Tibial nerve (tissue), 4 donors: ENCODE data around the gene NCK2. TPM values are rescaled to one million over a fixed set of nuclear protein-coding genes. Genes with fewer than 3 reads are reported as not detected.
"Not testable (repeated sequence)": the region's sequence is repeated elsewhere in the genome, so short reads cannot be mapped to it uniquely, and the experiment has no call there.

ENCODE experiments used
- DNase-seq, 2 donors: peaks; one replicate each; pipeline ENCODE4 v3.0.0-alpha.2; 2019; ENCODE audit warnings: low spot score in 2 of 2
- H3K27ac ChIP-seq, 4 donors: fragments of 200-600 bp; sonication (generic) in 3 of 4; one replicate each; pipeline ENCODE4 v1.5.1; 2017 to 2019; ENCODE audit warnings: mild to moderate bottlenecking in 1 of 4
- H3K27me3 ChIP-seq, 2 donors: fragments of 200-600 bp; sonication (generic) in 1 of 2; one replicate each; pipeline versions ENCODE4 v1.5.1 to v1.6.0; 2017 to 2019
- H3K36me3 ChIP-seq, 3 donors: fragments of 200-600 bp; sonication (generic); one replicate each; pipeline ENCODE4 v1.5.1; 2018 to 2019
- H3K4me1 ChIP-seq, 4 donors: fragments of 200-600 bp; sonication (generic) in 3 of 4; one replicate each; pipeline ENCODE4 v1.5.1; 2017 to 2019
- H3K4me3 ChIP-seq, 4 donors: fragments of 200-600 bp; sonication (generic) in 3 of 4; one replicate each; pipeline ENCODE4 v1.5.1; 2017 to 2019; ENCODE audit warnings: mild to moderate bottlenecking in 1 of 4, moderate library complexity in 1 of 4
- H3K9me3 ChIP-seq, 4 donors: fragments of 200-600 bp; sonication (generic) in 3 of 4; one replicate each; pipeline ENCODE4 v1.5.1; 2017 to 2019
- CTCF ChIP-seq, 5 experiments: fragments of 200-600 bp in 3 of 5; fragments of 450-650 bp in 2 of 5; sonication (generic) in 3 of 5; IDR thresholded peaks; one replicate each; pipeline ENCODE4 v1.5.1; 2016 to 2019; ENCODE audit warnings: antibody characterized with exemption in 5 of 5, mild to moderate bottlenecking in 3 of 5, moderate library complexity in 2 of 5
- EP300 ChIP-seq, 2 donors: sonication (generic); formaldehyde crosslinking; IDR thresholded peaks; one replicate each; pipeline ENCODE4 v1.6.1; 2017; ENCODE audit warnings: antibody characterized with exemption in 2 of 2, mild to moderate bottlenecking in 1 of 2
- POLR2A ChIP-seq, 2 donors: fragments of 450-650 bp; IDR thresholded peaks; one replicate each; pipeline ENCODE4 v1.6.1; 2017; ENCODE audit warnings: antibody characterized with exemption in 2 of 2, mild to moderate bottlenecking in 2 of 2, moderate library complexity in 2 of 2
- WGBS, 2 donors: methylation state at CpG; one replicate each; pipeline ENCODE4 v1.1.5; 2018; 5-methylcytosine and 5-hydroxymethylcytosine counted together
- total RNA-seq, 4 donors: library from RNA; depleted of rRNA; stranded (reverse); fragments of >200 nt; gene quantifications; one replicate each; pipeline ENCODE4 v1.1.0, GENCODE V29; 2016

NCK2 gene
- total RNA-seq, 4 donors from 2014 or later, result 22.6 to 35.9 (median 28.1) TPM

GRCh38 chr2:105755895-105756294 is 11.2 kb downstream of the NCK2 start:
- TF ChIP-seq EP300 (IDR thresholded peaks at IDR 0.05) (no peak), POLR2A (IDR thresholded peaks at IDR 0.05) (no peak), CTCF (IDR thresholded peaks at IDR 0.05) (no peak)
- no peaks in the 10 kb centered on the region for H3K36me3 ChIP-seq
- DNase-seq, result no peak
- 43 to 52% methylated on average over 4 of the region's 4 CpGs for WGBS, 2 donors
- peaks cover 0 to 41% (median 11%) of the 10 kb centered on the region in 4 donors for H3K4me1 ChIP-seq
- no peak overlapping the region for H3K4me3 ChIP-seq
- H3K27me3 ChIP-seq, result no peaks in the 10 kb centered on the region
- no peaks in the 10 kb centered on the region for H3K9me3 ChIP-seq
- no peak overlapping the region for H3K27ac ChIP-seq

- Histone ChIP-seq H3K36me3 (no peaks in the 10 kb centered on the region), H3K4me1 (peaks cover 0 to 42% (median 13%) of the 10 kb centered on the region in 4 donors), H3K4me3 (no peak overlapping the region), H3K27me3 (no peaks in the 10 kb centered on the region), H3K9me3 (no peaks in the 10 kb centered on the region), H3K27ac (no peak overlapping the region)
- WGBS, 2 donors, result 77 to 82% methylated on average over 4 of the region's 4 CpGs
- TF ChIP-seq EP300 (IDR thresholded peaks at IDR 0.05), result no peak
- no peak for TF ChIP-seq CTCF (IDR thresholded peaks at IDR 0.05)
- TF ChIP-seq POLR2A (IDR thresholded peaks at IDR 0.05), result no peak
- no peak for DNase-seq
Observed at GRCh38 chr2:105756435-105756834, 11.7 kb downstream of the NCK2 start.

GRCh38 chr2:105756865-105757264 is 12.2 kb downstream of the NCK2 start:
- 82 to 85% methylated on average over 10 of the region's 10 CpGs for WGBS, 2 donors
- not testable (repeated sequence) for H3K27ac ChIP-seq, H3K4me3 ChIP-seq, H3K9me3 ChIP-seq, H3K36me3 ChIP-seq, DNase-seq, H3K27me3 ChIP-seq
- H3K4me1 ChIP-seq, result peaks cover 0 to 44% (median 15%) of the 10 kb centered on the region in 4 donors

GRCh38 chr2:105757433-105757832 is 12.7 kb downstream of the NCK2 start:
- Histone ChIP-seq H3K4me3 (no peak overlapping the region), H3K27me3 (no peaks in the 10 kb centered on the region), H3K9me3 (no peaks in the 10 kb centered on the region), H3K27ac (no peak overlapping the region), H3K4me1 (peaks cover 0 to 44% (median 20%) of the 10 kb centered on the region in 4 donors), H3K36me3 (no peaks in the 10 kb centered on the region)
- WGBS, 2 donors, result 87 to 92% methylated on average over 4 of the region's 4 CpGs
- TF ChIP-seq POLR2A (IDR thresholded peaks at IDR 0.05) (no peak), CTCF (IDR thresholded peaks at IDR 0.05) (no peak), EP300 (IDR thresholded peaks at IDR 0.05) (no peak)
- DNase-seq, result no peak

- H3K4me1 ChIP-seq, result peaks cover 0 to 39% (median 15%) of the 10 kb centered on the region in 4 donors
- 82 to 92% methylated on average over 8 of the region's 8 CpGs for WGBS, 2 donors
- no peak for TF ChIP-seq CTCF (IDR thresholded peaks at IDR 0.05)
- no peak for TF ChIP-seq POLR2A (IDR thresholded peaks at IDR 0.05)
- no peak for TF ChIP-seq EP300 (IDR thresholded peaks at IDR 0.05)
Observed at GRCh38 chr2:105760191-105760590, 15.5 kb downstream of the NCK2 start.

More at GRCh38 chr2:105760191-105760590, 15.5 kb downstream of the NCK2 start:
- Histone ChIP-seq H3K9me3 (no peaks in the 10 kb centered on the region), H3K4me3 (no peak overlapping the region), H3K27me3 (no peaks in the 10 kb centered on the region), H3K27ac (no peak overlapping the region), H3K36me3 (no peaks in the 10 kb centered on the region)
- no peak for DNase-seq
